ENCODE results near the gene NCMAP.
"Not testable (repeated sequence)": the region's sequence is repeated elsewhere in the genome, so short reads cannot be mapped to it uniquely, and the experiment has no call there.

Gene NCMAP

GRCh38 chr1:24555591-24556413, at the start of gene NCMAP:
Gene NCMAP (plus strand): TSS chr1:24556087. CDS start chr1:24595431, 39,344 bp downstream.
- DNase-seq (ENCODE audit: low read depth in 2 of 2): peak; percentile 12 to 30

GRCh38 chr1:24506691-24507381, 49.1 kb upstream of the NCMAP start:
- DNase-seq (ENCODE audit: low read depth in 2 of 2): no peak

GRCh38 chr1:24507405-24507804, 48.5 kb upstream of the NCMAP start:
- no peak for DNase-seq (ENCODE audit: low read depth in 2 of 2)

- no peak for DNase-seq (ENCODE audit: low read depth in 2 of 2)
These were observed 47.0 kb upstream of the NCMAP start for GRCh38 chr1:24508911-24509310.

- DNase-seq (ENCODE audit: low read depth in 2 of 2): no peak
These were observed 42.2 kb upstream of the NCMAP start for GRCh38 chr1:24513706-24514105.

GRCh38 chr1:24514946-24515345, 40.9 kb upstream of the NCMAP start:
- no peak for DNase-seq (ENCODE audit: low read depth in 2 of 2)

GRCh38 chr1:24515671-24516209, 40.1 kb upstream of the NCMAP start:
- DNase-seq (ENCODE audit: low read depth in 2 of 2): not testable (repeated sequence)

- DNase-seq (ENCODE audit: low read depth in 2 of 2): no peak
These were observed 39.4 kb upstream of the NCMAP start for GRCh38 chr1:24516506-24516905.

- no peak for DNase-seq (ENCODE audit: low read depth in 2 of 2)
These were observed 38.0 kb upstream of the NCMAP start for GRCh38 chr1:24517898-24518297.

- DNase-seq (ENCODE audit: low read depth in 2 of 2): not testable (repeated sequence)
These were observed 35.6 kb upstream of the NCMAP start for GRCh38 chr1:24520282-24520681.

GRCh38 chr1:24525606-24526005, 30.3 kb upstream of the NCMAP start:
- no peak for DNase-seq (ENCODE audit: low read depth in 2 of 2)

- no peak for DNase-seq (ENCODE audit: low read depth in 2 of 2)
These were observed 29.8 kb upstream of the NCMAP start for GRCh38 chr1:24526045-24526444.

- no peak for DNase-seq (ENCODE audit: low read depth in 2 of 2)
These were observed 28.8 kb upstream of the NCMAP start for GRCh38 chr1:24526940-24527542.

- no peak for DNase-seq (ENCODE audit: low read depth in 2 of 2)
These were observed 27.1 kb upstream of the NCMAP start for GRCh38 chr1:24528744-24529143.

- not testable (repeated sequence) for DNase-seq (ENCODE audit: low read depth in 2 of 2)
These were observed 26.6 kb upstream of the NCMAP start for GRCh38 chr1:24529292-24529691.

- DNase-seq (ENCODE audit: low read depth in 2 of 2): peak; percentile 28 to 40
These were observed 20.9 kb upstream of the NCMAP start for GRCh38 chr1:24535021-24535424.

GRCh38 chr1:24535778-24536177, 20.1 kb upstream of the NCMAP start:
- no peak for DNase-seq (ENCODE audit: low read depth in 2 of 2)

GRCh38 chr1:24536391-24536840, 19.5 kb upstream of the NCMAP start:
- DNase-seq (ENCODE audit: low read depth in 2 of 2): peak in 1 of 2 donors; percentile 40

- DNase-seq (ENCODE audit: low read depth in 2 of 2): no peak
These were observed 15.6 kb upstream of the NCMAP start for GRCh38 chr1:24540051-24540905.

GRCh38 chr1:24540906-24541710, 14.8 kb upstream of the NCMAP start:
- no peak for DNase-seq (ENCODE audit: low read depth in 2 of 2)
